Measurements from ENCODE around the gene WARS2.
A peak's percentile ranks its signal among the peaks of the same experiment; 100 is the strongest.

The WARS2 gene

GRCh38 chr1:118987468-118988185 is 152.8 kb downstream of the WARS2 start:
- peak overlapping the region; percentile 80 for H3K4me2 ChIP-seq (ENCODE audit: low read length)
- peaks cover 16 to 23% of the 10 kb centered on the region in 2 experiments for H3K4me1 ChIP-seq (ENCODE audit: control insufficient read depth in 1 of 2, insufficient read depth in 2 of 2, low read length in 2 of 2)
- H2BK5ac ChIP-seq (ENCODE audit: low read depth, low read length, poor library complexity), result no peak overlapping the region
- no peaks in the 10 kb centered on the region for H3K79me2 ChIP-seq (ENCODE audit: control insufficient read depth, insufficient read depth, low read length, poor library complexity)
- no peak for DNase-seq
- H2BK120ac ChIP-seq (ENCODE audit: insufficient read depth, low read length, poor library complexity), result no peak overlapping the region
- peaks cover 8% of the 10 kb centered on the region for H3K9me3 ChIP-seq (ENCODE audit: insufficient read depth, low read depth, low read length)
- H4K91ac ChIP-seq (ENCODE audit: low read depth, low read length), result no peak overlapping the region
- no peak overlapping the region for H2BK12ac ChIP-seq (ENCODE audit: low read length)
- no peak overlapping the region for H3K23ac ChIP-seq (ENCODE audit: low read length)
- no peaks in the 10 kb centered on the region for H3K36me3 ChIP-seq (ENCODE audit: control insufficient read depth in 1 of 2, insufficient read depth in 2 of 2, low read length in 2 of 2)
- H4K8ac ChIP-seq (ENCODE audit: low read depth, low read length), result no peak overlapping the region
- no peak overlapping the region for H2AK5ac ChIP-seq (ENCODE audit: low read length)
- H2AFZ ChIP-seq (ENCODE audit: insufficient read depth, low read length, poor library complexity), result peak overlapping the region; percentile 26
- no peak overlapping the region for H3K14ac ChIP-seq (ENCODE audit: low read length)
- H3K27me3 ChIP-seq (ENCODE audit: insufficient read depth, low read length), result peaks cover 91% of the 10 kb centered on the region
- no peak overlapping the region for H3K18ac ChIP-seq (ENCODE audit: low read length)
- peak overlapping the region; percentile 9 for H3K9ac ChIP-seq (ENCODE audit: low read length)
- WGBS (ENCODE audit: extremely low coverage, insufficient coverage, insufficient read length), result no CpG with 5 or more reads among the region's 65 CpGs
- H4K12ac ChIP-seq (ENCODE audit: low read depth, low read length), result no peak overlapping the region
- no peaks in the 10 kb centered on the region for H3K79me1 ChIP-seq (ENCODE audit: low read length)
- peak overlapping the region; percentile 69 for H3K4me3 ChIP-seq (ENCODE audit: low read depth, low read length)
- H3K4ac ChIP-seq (ENCODE audit: low read depth, low read length), result no peak overlapping the region
- H3K27ac ChIP-seq (ENCODE audit: low read depth, low read length), result no peak overlapping the region

- no peaks in the 10 kb centered on the region for H3K79me2 ChIP-seq (ENCODE audit: control insufficient read depth, insufficient read depth, low read length, poor library complexity)
- H3K36me3 ChIP-seq (ENCODE audit: control insufficient read depth in 1 of 2, insufficient read depth in 2 of 2, low read length in 2 of 2), result no peaks in the 10 kb centered on the region
- peaks cover 16 to 23% of the 10 kb centered on the region in 2 experiments for H3K4me1 ChIP-seq (ENCODE audit: control insufficient read depth in 1 of 2, insufficient read depth in 2 of 2, low read length in 2 of 2)
- DNase-seq, result no peak
- no peaks in the 10 kb centered on the region for H3K79me1 ChIP-seq (ENCODE audit: low read length)
- no CpG with 5 or more reads among the region's 42 CpGs for WGBS (ENCODE audit: extremely low coverage, insufficient coverage, insufficient read length)
- no peak overlapping the region for H3K14ac ChIP-seq (ENCODE audit: low read length)
- H2AK5ac ChIP-seq (ENCODE audit: low read length), result no peak overlapping the region
- H3K27me3 ChIP-seq (ENCODE audit: insufficient read depth, low read length), result peaks cover 86% of the 10 kb centered on the region
- peak overlapping the region; percentile 80 for H3K4me2 ChIP-seq (ENCODE audit: low read length)
- H4K91ac ChIP-seq (ENCODE audit: low read depth, low read length), result no peak overlapping the region
- H2BK5ac ChIP-seq (ENCODE audit: low read depth, low read length, poor library complexity), result no peak overlapping the region
- no peak overlapping the region for H3K9ac ChIP-seq (ENCODE audit: low read length)
- H2AFZ ChIP-seq (ENCODE audit: insufficient read depth, low read length, poor library complexity), result peak overlapping the region; percentile 26
- H3K4me3 ChIP-seq (ENCODE audit: low read depth, low read length), result peak overlapping the region; percentile 69
- H2BK120ac ChIP-seq (ENCODE audit: insufficient read depth, low read length, poor library complexity), result no peak overlapping the region
- no peak overlapping the region for H3K4ac ChIP-seq (ENCODE audit: low read depth, low read length)
- no peak overlapping the region for H4K12ac ChIP-seq (ENCODE audit: low read depth, low read length)
- H4K8ac ChIP-seq (ENCODE audit: low read depth, low read length), result no peak overlapping the region
- no peak overlapping the region for H3K18ac ChIP-seq (ENCODE audit: low read length)
- H2BK12ac ChIP-seq (ENCODE audit: low read length), result no peak overlapping the region
- peaks cover 8% of the 10 kb centered on the region for H3K9me3 ChIP-seq (ENCODE audit: insufficient read depth, low read depth, low read length)
- no peak overlapping the region for H3K27ac ChIP-seq (ENCODE audit: low read depth, low read length)
- no peak overlapping the region for H3K23ac ChIP-seq (ENCODE audit: low read length)
These were observed 153.6 kb downstream of the WARS2 start for GRCh38 chr1:118986555-118987467.

DNA sequence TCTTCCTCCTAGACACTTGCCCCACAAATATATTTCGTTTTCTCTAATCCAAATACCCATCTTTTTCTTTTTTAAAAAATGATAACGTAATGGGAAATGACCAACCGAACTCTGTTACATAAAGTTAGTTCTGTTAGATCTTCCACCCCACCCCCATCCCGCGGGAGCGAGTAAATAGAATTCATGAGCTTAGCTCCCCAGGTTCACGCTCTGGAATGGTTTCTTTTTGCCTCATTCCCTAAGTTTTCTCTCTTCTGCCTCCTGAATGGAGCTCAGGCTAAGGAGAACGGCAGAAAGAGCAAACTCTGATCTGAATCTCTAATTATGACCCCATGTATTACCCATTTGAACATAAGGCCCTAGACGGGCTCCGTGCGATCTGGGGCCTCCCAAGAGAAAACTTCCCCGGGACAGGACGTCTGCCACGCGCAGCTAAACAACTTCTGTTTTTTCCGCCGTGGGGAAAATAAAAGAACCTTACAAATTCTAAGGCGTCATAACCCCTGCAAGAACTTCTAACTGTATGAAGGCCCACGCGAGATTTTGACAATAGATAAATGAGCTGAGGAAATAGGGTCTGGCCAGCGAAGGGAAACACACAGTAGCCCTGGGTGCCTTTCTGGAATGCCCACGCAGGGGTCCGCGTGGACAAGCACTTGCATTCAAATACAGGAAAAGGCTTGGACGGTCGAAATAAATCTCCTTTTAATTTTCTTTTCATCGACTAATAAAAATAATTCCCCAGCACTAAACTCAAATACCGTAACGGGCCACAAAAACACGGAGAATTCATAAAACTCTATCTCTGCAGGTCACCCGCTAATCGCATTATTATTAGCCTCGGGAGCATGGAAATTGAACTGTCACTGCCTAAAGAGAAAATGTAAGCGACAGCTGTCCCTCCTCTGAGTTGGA is 154.6 kb downstream of the WARS2 start:
- H2BK120ac ChIP-seq (ENCODE audit: insufficient read depth, low read length, poor library complexity), result no peak overlapping the region
- H4K12ac ChIP-seq (ENCODE audit: low read depth, low read length), result no peak overlapping the region
- peaks cover 77% of the 10 kb centered on the region for H3K27me3 ChIP-seq (ENCODE audit: insufficient read depth, low read length)
- no peaks in the 10 kb centered on the region for H3K79me1 ChIP-seq (ENCODE audit: low read length)
- H3K9ac ChIP-seq (ENCODE audit: low read length), result no peak overlapping the region
- H4K91ac ChIP-seq (ENCODE audit: low read depth, low read length), result no peak overlapping the region
- no peak overlapping the region for H2AFZ ChIP-seq (ENCODE audit: insufficient read depth, low read length, poor library complexity)
- H2BK12ac ChIP-seq (ENCODE audit: low read length), result no peak overlapping the region
- H2AK5ac ChIP-seq (ENCODE audit: low read length), result no peak overlapping the region
- no peak overlapping the region for H4K8ac ChIP-seq (ENCODE audit: low read depth, low read length)
- H3K23ac ChIP-seq (ENCODE audit: low read length), result no peak overlapping the region
- H3K79me2 ChIP-seq (ENCODE audit: control insufficient read depth, insufficient read depth, low read length, poor library complexity), result no peaks in the 10 kb centered on the region
- H3K9me3 ChIP-seq (ENCODE audit: insufficient read depth, low read depth, low read length), result peaks cover 8% of the 10 kb centered on the region
- no peak overlapping the region for H3K27ac ChIP-seq (ENCODE audit: low read depth, low read length)
- H3K14ac ChIP-seq (ENCODE audit: low read length), result no peak overlapping the region
- H2BK5ac ChIP-seq (ENCODE audit: low read depth, low read length, poor library complexity), result no peak overlapping the region
- no peaks in the 10 kb centered on the region for H3K36me3 ChIP-seq (ENCODE audit: control insufficient read depth in 1 of 2, insufficient read depth in 2 of 2, low read length in 2 of 2)
- H3K4me3 ChIP-seq (ENCODE audit: low read depth, low read length), result peak overlapping the region; percentile 50
- H3K4ac ChIP-seq (ENCODE audit: low read depth, low read length), result no peak overlapping the region
- H3K18ac ChIP-seq (ENCODE audit: low read length), result no peak overlapping the region
- H3K4me2 ChIP-seq (ENCODE audit: low read length), result peak overlapping the region; percentile 80
- no CpG with 5 or more reads among the region's 34 CpGs for WGBS (ENCODE audit: extremely low coverage, insufficient coverage, insufficient read length)
- no peak for DNase-seq
- H3K4me1 ChIP-seq (ENCODE audit: control insufficient read depth in 1 of 2, insufficient read depth in 2 of 2, low read length in 2 of 2), result peaks cover 16 to 23% of the 10 kb centered on the region in 2 experiments

Data from trophoblast cell (in vitro differentiated cells and primary cell).